ENCODE data around the gene TMEM121. TPM values are rescaled to one million over a fixed set of nuclear protein-coding genes. Genes with fewer than 3 reads are reported as not detected.

TMEM121 gene
- polyA plus RNA-seq, 1 of the 3 experiments (the other 2 are of a cell fraction) = 9.1 TPM

DNA sequence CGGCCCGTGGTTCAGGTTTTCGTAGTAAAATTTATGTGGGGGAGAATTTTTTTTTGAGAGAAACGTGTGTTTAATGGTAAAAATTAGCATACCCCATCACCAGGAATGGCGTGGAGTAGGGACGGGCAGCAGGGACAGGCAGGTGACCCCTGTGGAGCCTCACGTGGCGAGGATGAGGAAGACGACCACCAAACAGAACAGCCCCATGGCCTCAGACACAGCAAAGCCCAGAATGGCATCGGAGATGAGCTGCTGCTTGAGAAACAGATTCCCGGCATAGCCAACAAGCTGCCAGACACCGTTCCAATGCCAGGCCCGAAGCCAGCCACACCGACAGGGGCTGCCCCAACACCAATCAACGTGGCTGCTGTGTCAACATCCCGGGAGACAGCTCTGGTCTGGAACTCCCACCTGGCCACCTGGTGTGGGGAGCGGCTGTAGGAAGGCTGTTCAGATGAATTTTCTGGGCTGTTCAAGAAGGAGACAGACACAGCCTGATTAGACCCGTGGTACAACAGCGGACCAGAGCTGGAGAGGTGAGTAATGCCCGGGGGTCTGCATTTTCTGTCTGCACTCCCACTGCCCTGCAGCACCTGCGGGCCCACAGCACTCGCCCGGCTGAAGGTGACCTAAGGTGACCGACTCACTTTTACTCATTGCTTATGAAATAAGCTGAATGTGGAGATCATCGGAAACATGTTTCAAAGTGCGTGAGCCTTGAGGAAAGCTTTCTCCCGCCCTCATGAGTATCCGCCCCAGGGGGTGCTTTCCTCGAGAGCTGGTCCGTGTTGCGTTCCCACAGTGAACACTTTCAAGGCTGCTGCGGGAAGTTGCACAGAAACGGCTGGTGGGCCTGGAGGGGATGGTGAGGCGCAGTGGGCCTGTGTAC lies 10.6 kb downstream of the TMEM121 start:
- peaks cover 5% of the 10 kb centered on the region; the same call in 1 of the 2 replicates for H3K27me3 ChIP-seq (ENCODE audit: insufficient read depth)
- no peak overlapping the region for H3K4me3 ChIP-seq (ENCODE audit: low read depth in 2 of 2, low read length in 1 of 2)
- H3K4me1 ChIP-seq (ENCODE audit: control insufficient read depth in 1 of 2, insufficient read depth in 2 of 2, low read depth in 1 of 2, low read length in 1 of 2) = no peaks in the 10 kb centered on the region; a peak in 1 of 4 replicates
- ChIA-PET CTCF (interaction anchor here (0.8 to 3.6 kb wide), 20 partner anchors 8 to 509 kb away, joined by 3 to 27 read pairs (median 4); partner anchors contain the start of gene TMEM121), POLR2A (no interaction called here)
- H3K4me2 ChIP-seq = no peak overlapping the region
- no peak overlapping the region for H2AFZ ChIP-seq (ENCODE audit: low read depth)
- peak; percentile 29 for DNase-seq
- WGBS (ENCODE audit: low lambda C conversion rate) = 37% methylated on average over 24 of the region's 34 CpGs
- no peaks in the 10 kb centered on the region for H3F3A ChIP-seq (replicated peaks; ENCODE audit: insufficient read depth)
- no peaks in the 10 kb centered on the region for H3K79me2 ChIP-seq (ENCODE audit: insufficient read depth)
- H3K36me3 ChIP-seq (replicated peaks in 1 of 2; ENCODE audit: control insufficient read depth in 1 of 2, insufficient read depth in 2 of 2, low read length in 1 of 2) = no peaks in the 10 kb centered on the region
- H3K9ac ChIP-seq = no peak overlapping the region
- H4K20me1 ChIP-seq (ENCODE audit: insufficient read depth) = no peaks in the 10 kb centered on the region
- TF ChIP-seq YY1 (IDR thresholded peaks at IDR 0.05; ENCODE audit: low read depth) (no peak), TEAD4 (IDR thresholded peaks at IDR 0.05; ENCODE audit: borderline replicate concordance, insufficient read depth) (no peak), EP300 (IDR thresholded peaks at IDR 0.05; ENCODE audit: borderline replicate concordance in 1 of 2, low read depth in 1 of 2, low read length in 1 of 2) (no peak), GATA2 (CRISPR knock-in tag; IDR thresholded peaks at IDR 0.05) (no peak), SMC3 (IDR thresholded peaks at IDR 0.05; ENCODE audit: low read depth, low read length) (no peak), RXRA (IDR thresholded peaks at IDR 0.05; ENCODE audit: borderline replicate concordance, low read depth) (no peak), SIN3A (IDR thresholded peaks at IDR 0.05; ENCODE audit: borderline replicate concordance, low read depth, low read length) (no peak), ELF1 (IDR thresholded peaks at IDR 0.05) (no peak)
- TF ChIP-seq, protein P1, sequence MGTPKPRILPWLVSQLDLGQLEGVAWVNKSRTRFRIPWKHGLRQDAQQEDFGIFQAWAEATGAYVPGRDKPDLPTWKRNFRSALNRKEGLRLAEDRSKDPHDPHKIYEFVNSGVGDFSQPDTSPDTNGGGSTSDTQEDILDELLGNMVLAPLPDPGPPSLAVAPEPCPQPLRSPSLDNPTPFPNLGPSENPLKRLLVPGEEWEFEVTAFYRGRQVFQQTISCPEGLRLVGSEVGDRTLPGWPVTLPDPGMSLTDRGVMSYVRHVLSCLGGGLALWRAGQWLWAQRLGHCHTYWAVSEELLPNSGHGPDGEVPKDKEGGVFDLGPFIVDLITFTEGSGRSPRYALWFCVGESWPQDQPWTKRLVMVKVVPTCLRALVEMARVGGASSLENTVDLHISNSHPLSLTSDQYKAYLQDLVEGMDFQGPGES (IDR thresholded peaks at IDR 0.05; ENCODE audit: low read depth, low read length) = no peak
- H3K27ac ChIP-seq (ENCODE audit: low read depth in 2 of 2, low read length in 1 of 2) = no peak overlapping the region
- H3K9me2 ChIP-seq = no peaks in the 10 kb centered on the region
- no peaks in the 10 kb centered on the region for H3K9me3 ChIP-seq

DNA sequence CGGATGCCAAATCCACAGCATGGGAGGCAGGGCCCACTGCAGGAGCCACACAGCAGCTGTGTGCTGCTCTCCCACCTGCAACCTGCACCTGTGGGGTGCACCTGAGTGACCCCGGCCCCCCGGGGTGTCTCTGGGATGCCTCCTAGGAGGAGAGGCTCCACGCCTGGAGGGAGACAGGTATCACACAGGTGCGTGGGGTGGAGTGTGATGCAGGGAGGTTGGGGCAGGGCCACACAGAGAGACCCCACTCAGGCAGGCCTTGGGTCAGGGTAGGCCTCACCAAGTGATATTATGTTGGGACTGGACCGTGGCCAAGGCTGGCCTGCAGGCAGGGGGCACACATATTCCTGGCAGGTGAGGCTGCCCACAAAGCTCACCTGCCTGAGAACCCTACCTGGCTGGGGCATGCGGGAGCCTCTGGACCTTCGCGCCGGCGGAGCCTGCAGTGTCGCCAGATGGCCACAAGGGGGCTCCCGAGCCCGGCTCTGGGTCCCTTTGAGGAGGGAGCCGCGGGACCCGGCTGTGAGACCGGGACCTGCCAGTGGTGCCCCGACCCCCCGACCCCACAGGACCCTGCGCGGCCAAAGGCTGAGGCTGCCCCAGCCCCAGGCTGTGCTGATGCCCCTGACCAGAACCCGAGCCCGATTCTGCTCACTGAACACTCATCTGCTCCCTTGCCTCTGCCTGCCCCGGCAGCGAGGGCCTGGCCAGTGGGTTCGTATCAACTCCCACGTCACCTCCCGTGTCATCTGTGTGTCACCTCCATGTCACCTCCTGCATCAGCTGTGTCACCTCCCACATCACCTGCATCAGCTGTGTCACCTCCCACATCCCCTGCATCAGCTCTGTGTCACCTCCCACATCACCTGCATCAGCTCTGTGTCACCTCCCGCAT lies 11.4 kb downstream of the TMEM121 start:
- H3K79me2 ChIP-seq (ENCODE audit: insufficient read depth) = no peaks in the 10 kb centered on the region
- H3K36me3 ChIP-seq (replicated peaks in 1 of 2; ENCODE audit: control insufficient read depth in 1 of 2, insufficient read depth in 2 of 2, low read length in 1 of 2) = no peaks in the 10 kb centered on the region
- H3F3A ChIP-seq (replicated peaks; ENCODE audit: insufficient read depth) = no peaks in the 10 kb centered on the region
- peaks cover 5% of the 10 kb centered on the region; the same call in 1 of the 2 replicates for H3K27me3 ChIP-seq (ENCODE audit: insufficient read depth)
- CTCF ChIA-PET = interaction anchor here (0.6 to 3.6 kb wide), 23 partner anchors 9 to 508 kb away, joined by 3 to 27 read pairs (median 4); partner anchors contain the start of gene TMEM121
- no peaks in the 10 kb centered on the region for H3K9me2 ChIP-seq
- peak; percentile 95 for DNase-seq
- no peaks in the 10 kb centered on the region for H3K9me3 ChIP-seq
- 18% methylated on average over 19 of the region's 30 CpGs for WGBS (ENCODE audit: low lambda C conversion rate)
- H2AFZ ChIP-seq (ENCODE audit: low read depth) = peak overlapping the region; percentile 72; the same call in 1 of the 2 replicates
- POLR2A ChIA-PET = no interaction called here
- no peaks in the 10 kb centered on the region; a peak in 1 of 4 replicates for H3K4me1 ChIP-seq (ENCODE audit: control insufficient read depth in 1 of 2, insufficient read depth in 2 of 2, low read depth in 1 of 2, low read length in 1 of 2)
- TF ChIP-seq SMC3 (IDR thresholded peaks at IDR 0.05; ENCODE audit: low read depth, low read length) (0 out of 2 replicates have a peak, but pooled peaks have one; percentile 23), RAD21 (IDR thresholded peaks at IDR 0.05; ENCODE audit: low read length) (peak; percentile 52)
- TF ChIP-seq, protein P2, sequence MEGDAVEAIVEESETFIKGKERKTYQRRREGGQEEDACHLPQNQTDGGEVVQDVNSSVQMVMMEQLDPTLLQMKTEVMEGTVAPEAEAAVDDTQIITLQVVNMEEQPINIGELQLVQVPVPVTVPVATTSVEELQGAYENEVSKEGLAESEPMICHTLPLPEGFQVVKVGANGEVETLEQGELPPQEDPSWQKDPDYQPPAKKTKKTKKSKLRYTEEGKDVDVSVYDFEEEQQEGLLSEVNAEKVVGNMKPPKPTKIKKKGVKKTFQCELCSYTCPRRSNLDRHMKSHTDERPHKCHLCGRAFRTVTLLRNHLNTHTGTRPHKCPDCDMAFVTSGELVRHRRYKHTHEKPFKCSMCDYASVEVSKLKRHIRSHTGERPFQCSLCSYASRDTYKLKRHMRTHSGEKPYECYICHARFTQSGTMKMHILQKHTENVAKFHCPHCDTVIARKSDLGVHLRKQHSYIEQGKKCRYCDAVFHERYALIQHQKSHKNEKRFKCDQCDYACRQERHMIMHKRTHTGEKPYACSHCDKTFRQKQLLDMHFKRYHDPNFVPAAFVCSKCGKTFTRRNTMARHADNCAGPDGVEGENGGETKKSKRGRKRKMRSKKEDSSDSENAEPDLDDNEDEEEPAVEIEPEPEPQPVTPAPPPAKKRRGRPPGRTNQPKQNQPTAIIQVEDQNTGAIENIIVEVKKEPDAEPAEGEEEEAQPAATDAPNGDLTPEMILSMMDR (IDR thresholded peaks at IDR 0.05) = peak; percentile 83
- TF ChIP-seq, protein P3, sequence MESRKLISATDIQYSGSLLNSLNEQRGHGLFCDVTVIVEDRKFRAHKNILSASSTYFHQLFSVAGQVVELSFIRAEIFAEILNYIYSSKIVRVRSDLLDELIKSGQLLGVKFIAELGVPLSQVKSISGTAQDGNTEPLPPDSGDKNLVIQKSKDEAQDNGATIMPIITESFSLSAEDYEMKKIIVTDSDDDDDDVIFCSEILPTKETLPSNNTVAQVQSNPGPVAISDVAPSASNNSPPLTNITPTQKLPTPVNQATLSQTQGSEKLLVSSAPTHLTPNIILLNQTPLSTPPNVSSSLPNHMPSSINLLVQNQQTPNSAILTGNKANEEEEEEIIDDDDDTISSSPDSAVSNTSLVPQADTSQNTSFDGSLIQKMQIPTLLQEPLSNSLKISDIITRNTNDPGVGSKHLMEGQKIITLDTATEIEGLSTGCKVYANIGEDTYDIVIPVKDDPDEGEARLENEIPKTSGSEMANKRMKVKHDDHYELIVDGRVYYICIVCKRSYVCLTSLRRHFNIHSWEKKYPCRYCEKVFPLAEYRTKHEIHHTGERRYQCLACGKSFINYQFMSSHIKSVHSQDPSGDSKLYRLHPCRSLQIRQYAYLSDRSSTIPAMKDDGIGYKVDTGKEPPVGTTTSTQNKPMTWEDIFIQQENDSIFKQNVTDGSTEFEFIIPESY (IDR thresholded peaks at IDR 0.05; ENCODE audit: borderline replicate concordance, low read depth) = no peak
- no peak overlapping the region; a peak in 1 of 4 replicates for H3K4me3 ChIP-seq (ENCODE audit: low read depth in 2 of 2, low read length in 1 of 2)
- H3K9ac ChIP-seq = no peak overlapping the region
- H3K4me2 ChIP-seq = peak overlapping the region; percentile 59
- no peaks in the 10 kb centered on the region for H4K20me1 ChIP-seq (ENCODE audit: insufficient read depth)
- H3K27ac ChIP-seq (ENCODE audit: low read depth in 2 of 2, low read length in 1 of 2) = no peak overlapping the region

All from SK-N-SH (cell line).